HG03280 (cell line): ENCODE measurements around the gene ACKR4.
"Not testable (repeated sequence)": the region's sequence is repeated elsewhere in the genome, so short reads cannot be mapped to it uniquely, and the experiment has no call there.

ENCODE experiments used
- ATAC-seq: cut with Tn5 transposase; IDR thresholded peaks from one replicate; pipeline ENCODE4 v1.9.1; 2021; ENCODE audit warnings: mild to moderate bottlenecking, moderate library complexity; ENCODE audit not compliant: unreplicated experiment

The ACKR4 gene

DNA sequence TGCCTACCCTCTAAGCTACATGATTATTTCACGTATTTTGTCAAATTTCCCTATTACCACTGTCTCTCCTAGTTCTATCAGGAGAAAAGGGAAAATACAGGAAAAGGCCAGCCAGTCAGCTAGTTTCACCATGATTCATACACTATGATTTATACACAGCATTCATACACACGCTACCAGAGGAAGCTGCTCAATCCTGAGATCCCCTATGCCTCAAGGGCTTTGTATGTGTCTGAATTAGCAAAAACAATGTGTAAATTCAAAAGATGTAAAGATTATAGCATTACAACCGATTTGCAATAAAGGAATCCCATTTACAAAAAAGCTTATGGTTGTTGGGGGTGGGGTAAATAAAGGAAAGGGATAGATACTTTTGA lies 3.1 kb upstream of the ACKR4 start:
- no peak for ATAC-seq

DNA sequence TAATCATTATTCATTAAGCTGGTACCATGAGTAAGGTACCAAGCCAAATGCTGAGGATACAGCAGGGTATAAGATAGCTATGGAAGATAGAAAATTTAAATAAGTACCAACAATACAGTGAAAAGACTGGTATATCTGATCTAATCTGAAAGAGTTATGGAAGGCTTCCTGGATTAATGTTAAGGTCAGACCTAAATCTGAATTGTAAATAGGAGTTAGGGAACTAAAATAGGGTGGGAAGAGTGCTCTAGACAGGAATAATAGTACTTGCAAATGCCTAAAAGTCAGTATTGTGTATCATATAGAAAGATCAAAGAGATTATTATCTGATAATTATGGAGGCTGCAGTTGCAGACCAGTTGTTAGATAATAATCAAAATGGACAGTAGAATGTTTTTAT lies 2.6 kb upstream of the ACKR4 start:
- no peak for ATAC-seq

DNA sequence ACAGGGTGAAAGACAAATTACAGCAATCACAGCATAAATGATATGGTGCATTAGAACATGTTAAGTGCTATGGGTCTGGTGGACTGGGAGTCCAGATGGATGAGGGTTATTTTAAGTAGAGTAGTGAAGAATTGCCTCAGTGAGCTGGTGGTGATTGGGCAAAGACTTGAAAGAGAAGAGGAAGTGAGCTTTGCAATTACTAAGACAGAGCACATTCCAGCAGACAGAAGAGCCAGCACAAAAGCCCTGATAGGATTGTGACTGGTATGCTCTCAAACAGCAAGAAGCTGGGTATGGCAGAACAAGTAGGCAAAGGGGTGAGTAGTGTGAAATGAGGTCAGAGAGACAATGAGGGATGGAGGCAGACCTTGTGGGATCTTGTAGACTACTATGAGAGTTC lies 2.1 kb upstream of the ACKR4 start:
- no peak for ATAC-seq

DNA sequence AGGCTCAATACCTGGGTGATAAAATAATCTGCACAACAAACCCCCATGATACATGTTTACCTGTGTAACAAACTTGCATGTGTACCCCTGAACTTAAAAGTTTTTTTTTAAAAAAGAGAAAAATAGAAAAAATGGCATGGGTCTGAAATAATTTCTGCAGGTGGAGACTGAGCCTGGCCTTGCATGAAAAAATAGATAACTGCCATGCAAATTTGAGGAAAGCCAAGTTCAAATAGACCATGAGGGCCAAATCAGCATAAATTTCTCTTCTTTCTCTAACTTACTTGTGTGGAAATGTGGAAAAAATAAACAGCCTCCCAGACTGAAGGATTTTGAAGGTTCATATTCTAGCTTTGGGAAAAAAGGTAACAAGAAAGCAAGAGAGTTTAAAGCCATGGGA lies 744 bp upstream of the ACKR4 start:
- no peak for ATAC-seq

DNA sequence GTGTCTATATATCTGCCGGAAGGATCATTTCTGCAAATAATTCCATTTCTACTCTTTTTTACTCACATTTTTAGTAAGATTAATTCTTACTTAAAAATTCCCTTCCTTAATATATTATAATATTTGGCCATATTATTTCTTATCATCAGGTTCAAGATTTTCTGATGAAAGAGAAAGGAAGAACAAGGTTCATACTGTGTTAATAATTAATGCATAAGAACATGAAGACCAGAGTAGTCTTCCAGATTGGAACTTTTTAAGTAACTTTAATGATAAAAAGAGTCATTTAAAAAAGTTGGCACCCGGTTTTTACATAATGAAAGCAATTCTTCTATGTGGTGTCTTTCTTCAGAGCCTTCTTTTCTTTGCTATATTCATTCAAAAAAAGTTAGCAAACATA lies 590 bp downstream of the ACKR4 start:
- no peak for ATAC-seq

DNA sequence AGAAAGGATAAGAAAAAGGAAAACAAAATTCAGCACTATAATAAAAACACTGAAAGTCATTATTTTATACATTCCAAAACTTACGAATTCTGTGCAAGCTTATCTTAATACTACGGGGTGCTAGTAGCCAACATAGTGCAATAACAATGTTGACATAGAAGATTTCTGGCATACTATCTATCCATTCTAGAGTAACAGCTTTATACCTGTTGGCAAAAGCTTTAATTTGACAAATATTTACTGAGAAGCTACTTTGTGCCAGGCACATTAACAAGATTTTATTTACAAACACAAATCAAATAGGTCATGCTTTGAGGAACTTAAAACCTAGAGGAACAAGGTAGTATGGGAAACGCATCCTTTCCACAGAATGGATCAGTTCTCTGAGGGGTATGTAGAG lies 1.1 kb downstream of the ACKR4 start:
- no peak for ATAC-seq

DNA sequence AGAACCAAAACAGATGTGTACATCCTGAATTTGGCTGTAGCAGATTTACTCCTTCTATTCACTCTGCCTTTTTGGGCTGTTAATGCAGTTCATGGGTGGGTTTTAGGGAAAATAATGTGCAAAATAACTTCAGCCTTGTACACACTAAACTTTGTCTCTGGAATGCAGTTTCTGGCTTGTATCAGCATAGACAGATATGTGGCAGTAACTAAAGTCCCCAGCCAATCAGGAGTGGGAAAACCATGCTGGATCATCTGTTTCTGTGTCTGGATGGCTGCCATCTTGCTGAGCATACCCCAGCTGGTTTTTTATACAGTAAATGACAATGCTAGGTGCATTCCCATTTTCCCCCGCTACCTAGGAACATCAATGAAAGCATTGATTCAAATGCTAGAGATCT lies 3.5 kb downstream of the ACKR4 start:
- not testable (repeated sequence) for ATAC-seq

DNA sequence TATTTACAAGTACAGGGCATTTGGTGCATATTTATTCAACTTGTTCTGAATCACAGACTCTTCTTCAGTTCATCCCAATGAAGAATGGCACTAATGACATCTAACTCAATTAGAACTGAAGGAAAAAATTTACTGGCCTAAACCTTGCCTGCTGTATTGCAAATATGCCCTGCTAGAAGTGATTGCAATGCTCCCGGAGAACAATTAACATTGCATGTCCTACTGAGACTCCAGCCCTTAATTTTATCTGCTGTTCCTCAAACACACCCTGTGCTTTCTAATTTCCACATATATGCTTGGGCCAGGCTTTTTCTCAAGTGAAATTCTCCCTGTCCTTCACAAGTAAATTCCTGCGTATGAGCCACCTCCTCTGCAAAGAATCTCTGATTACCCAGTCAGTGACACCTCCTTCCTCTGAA lies 8.3 kb downstream of the ACKR4 start:
- ATAC-seq, result no peak

DNA sequence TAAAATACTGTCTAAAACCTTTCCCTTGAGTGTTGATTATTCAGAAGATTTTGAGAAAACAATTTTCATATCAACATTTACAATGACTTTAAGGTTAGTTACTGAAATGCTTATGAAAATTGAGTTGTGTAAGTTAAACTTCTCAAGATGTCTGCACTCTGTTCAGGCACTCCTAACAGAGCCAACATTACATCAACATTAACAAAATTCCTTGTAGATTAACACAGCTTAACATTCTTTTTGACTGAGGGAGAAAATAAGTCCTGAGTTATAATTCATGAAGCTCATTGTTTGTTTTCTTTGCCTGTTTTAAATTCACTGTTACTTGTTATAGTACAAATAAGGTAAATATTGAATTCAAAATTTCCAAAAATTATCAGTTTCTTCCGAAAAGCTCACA lies 9.0 kb downstream of the ACKR4 start:
- ATAC-seq, result no peak

DNA sequence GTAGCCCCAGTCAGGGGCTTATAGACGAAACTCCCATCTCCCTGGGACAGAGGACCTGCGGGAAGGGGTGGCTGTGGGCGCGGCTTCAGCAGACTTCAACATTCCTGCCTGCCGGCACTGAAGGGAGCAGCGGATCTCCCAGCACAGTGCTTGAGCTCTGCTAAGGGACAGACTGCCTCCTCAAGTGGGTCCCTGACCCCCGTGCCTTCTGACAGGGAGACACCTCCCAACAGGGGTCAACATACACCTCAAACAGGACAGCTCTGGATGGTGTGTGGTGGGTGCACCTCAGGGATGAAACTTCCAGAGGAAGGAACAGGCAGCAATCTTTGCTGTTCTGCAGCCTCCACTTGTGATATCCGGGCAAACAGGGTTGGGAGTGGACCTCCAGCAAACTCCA lies 9.6 kb downstream of the ACKR4 start:
- ATAC-seq, result not testable (repeated sequence)

DNA sequence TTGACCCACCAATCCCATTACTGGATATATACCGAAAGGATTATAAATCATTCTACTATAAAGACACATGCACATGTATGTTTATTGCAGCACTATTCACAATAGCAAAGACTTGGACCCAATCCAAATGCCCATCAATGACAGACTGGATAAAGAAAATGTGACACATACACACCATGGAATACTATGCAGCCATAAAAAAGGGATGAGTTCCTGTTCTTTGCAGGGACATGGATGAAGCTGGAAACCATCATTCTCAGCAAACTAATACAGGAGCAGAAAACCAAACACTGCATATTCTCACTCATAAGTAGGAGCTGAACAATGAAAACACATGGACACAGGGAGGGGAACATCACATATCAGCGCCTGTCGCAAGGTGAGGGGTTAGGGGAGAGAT lies 18.2 kb downstream of the ACKR4 start:
- ATAC-seq, result not testable (repeated sequence)

DNA sequence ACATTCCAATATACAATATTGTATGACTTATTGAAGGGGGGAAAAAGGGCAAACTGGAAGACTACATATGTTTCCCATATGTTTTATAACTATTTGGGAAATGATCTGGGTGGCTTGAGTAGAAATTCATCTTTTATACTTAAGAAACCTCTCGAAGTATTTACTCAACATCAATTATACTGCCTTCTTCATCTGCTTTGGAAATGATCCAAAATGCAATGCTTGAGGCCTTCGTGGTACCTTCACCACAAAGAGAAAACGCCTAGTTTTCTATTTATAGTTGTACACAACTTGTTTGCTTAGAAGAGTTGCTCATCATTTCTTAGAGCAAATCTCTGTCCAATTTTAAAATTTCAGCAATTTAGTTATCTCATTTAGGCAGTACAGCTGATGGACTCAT lies 18.8 kb downstream of the ACKR4 start:
- ATAC-seq, result no peak

DNA sequence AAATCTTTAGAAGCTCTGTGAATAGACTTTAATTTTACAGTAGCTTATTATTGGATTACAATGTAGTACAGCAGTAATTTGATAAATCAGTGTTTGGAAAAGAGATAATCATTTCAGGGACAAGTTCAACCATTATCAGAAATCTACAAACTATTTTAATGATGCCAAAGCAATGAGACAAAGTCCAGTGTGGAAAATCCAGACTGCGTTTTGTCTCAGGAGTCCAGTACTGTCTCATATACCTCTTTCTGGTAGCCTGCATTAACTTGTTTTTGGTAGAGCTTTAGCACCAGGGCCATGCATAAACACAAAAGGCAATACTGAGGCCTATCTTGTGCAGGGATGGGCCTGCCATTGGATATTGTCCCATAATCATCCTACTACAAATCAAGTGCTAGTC lies 19.7 kb downstream of the ACKR4 start:
- no peak for ATAC-seq

DNA sequence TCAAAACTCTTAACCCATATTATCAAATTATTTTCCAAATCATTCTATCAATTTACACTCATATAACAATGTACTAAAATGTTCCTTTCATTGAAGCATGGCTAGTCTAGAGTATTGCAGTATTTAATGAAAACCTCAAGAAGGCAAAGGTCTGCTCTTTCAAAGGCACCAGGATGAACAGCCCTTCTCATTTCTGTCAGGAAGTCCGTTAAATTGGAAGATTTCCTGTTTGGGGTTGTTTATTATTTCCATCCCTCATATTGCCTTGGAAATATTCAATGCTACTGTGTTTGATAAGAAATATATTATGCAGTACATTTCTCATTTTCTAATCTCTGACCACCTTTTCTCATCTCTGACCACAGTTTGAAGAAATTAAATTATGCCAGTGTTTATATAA lies 25.1 kb downstream of the ACKR4 start:
- no peak for ATAC-seq

DNA sequence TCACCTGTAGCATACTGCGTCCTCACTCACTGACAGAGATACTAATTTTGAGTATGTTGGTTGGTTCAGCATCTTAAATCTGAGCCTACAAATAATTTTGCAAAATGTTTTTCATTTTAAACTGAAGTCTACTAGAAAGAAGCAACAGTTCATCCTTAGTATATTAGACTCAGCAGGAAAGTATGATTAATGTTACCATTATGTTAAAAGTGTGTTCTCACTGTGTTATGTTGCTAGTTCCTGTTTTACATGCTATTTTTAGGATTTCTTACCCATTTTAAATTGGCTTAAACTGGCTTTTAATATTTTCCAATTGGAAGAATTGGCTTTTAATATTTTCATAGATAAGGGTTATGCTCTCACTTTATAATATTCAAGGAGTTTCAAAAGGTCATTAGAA lies 25.7 kb downstream of the ACKR4 start:
- ATAC-seq, result no peak

DNA sequence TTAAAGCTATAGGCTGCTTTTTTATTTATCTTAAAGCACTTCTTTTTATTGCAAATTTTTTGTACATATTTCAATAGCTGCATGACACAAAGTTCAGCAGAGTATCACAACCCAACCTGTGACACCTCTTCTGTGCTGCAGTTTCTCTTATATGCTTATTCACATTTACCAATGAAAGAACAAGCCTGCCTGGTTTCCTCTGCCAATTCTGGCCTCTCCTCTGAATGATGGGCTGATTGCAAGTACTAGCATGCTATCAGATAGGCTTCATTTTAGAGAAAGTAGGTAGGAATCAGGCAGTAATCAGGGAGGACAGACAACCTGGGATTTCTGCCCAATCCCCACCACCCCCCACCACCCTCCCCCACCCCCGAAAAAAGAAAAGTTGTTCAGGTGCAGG lies 26.6 kb downstream of the ACKR4 start:
- no peak for ATAC-seq

DNA sequence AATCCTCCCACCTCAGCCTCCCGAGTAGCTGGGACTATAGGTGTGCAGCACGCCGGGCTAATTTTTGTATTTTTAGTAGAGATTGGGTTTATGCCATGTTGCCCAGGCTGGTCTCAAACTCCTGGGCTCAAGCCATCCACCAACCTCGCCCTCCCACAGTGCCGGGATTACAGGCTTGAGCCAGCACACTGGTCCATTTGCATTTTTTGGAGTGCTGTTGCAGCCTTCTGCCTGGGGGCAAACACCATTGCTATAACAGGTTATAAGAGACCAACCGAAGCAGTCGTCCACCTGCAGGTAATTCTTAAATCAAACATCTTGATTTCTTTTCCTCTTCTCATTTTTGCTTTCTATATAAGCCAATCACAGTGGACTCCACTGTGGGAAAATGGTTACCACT lies 27.7 kb downstream of the ACKR4 start:
- no peak for ATAC-seq

DNA sequence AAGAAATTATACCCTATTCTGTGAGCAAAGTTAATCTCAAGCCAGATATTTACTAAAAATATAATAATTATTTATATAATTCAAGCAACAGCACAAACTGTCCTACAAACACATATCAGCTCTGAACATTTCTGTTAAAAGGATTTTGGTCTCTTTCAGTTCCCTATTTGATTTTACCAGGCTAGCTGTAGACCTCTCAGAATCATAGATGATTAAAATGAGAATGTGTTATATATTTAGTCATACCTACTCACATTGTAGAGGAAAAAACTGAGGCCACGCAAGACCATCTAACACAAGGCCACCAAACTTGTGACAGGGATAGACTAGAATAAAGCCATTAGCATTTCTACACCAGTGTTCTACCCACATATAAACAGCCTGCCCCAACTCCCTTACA lies 28.5 kb downstream of the ACKR4 start:
- ATAC-seq, result no peak

DNA sequence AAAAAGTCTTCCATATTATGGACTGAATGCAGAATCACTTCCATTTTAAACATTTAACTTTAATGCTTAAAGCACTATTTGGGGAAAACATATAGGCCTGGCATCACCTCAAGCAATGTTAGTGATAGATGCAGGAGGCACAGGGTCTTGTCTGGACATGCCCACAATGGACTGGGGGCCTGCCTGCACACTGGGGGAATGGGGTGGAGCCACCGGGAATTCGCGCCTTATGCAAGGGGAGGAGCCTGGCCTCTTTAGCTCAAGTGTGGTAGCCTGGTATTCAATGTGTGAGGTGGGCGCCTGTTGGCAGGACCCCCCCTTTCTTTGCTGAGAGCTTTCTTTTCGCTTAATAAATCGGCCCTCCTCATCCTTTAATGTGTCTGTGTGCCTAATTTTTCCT lies 29.9 kb downstream of the ACKR4 start:
- no peak for ATAC-seq

DNA sequence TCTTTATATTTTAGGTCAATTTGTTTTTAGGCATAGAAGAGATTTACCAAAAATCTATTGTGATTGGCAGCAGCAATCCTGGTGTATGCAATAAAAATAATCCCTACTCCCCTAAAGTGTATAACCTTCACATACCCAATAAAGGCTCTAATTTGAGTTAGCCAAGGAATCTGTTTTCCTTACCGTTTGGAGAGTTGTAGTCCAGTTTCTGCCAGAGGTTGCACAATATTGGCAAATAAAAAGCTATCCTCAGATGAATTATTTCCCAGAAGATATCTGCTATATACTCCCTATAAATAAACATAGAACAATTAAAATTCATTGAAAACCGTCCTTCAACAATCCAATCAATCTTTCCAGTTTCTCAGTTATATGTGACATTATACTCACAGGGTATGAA lies 31.1 kb downstream of the ACKR4 start:
- no peak for ATAC-seq

DNA sequence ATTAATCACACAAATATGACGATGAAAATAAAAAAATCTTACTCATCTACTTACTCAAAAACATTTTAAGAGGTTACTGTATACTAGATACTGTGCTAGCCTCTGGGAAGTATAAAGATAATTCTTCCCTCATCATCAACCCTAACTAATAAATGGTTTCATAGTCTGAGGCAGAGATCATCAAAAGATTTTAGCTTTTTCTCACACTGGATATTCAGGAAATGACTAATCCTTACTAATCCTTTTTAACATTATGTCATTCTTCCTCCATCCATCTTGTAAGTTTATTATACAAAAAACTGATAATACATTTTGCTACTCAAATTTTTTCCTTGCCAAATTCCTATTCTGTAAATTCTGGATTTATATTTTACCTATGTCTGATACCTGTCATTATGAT lies 32.9 kb downstream of the ACKR4 start:
- no peak for ATAC-seq

DNA sequence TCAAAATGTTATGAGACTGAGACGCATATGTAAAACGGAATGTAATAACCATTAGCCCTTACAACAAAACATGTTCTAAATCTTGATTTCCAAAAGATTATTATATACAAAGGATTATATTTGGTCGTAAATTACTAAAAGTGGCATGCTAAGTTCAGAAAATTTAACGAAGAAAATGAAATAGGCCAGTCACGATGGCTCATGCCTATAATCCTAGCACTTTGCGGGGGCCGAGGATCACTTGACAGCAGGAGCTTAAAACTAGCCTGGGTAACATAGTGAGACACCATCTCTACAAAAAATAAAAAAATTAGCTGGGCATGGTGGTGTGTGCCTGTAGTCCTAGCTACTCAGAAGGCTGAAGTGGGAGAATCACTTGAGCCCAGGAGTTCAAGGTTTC lies 33.5 kb downstream of the ACKR4 start:
- ATAC-seq, result no peak

DNA sequence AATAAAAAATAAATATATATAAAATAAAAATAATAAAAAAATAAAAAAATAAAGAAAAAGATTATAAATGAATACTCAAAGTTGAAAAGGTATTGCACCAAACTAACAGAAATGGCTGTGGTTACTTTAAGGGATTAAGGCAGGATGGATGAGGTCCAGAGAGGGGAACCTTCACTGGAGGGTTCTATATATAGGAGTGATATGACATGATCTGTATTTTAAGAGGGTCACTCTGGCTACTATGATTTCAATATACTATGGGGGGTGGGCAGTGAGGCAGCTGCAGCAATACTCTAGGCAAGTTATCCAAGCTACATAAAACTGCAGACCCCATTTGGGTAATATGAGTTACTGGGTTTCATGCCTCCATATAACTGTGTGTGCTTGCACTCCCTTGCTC lies 38.0 kb downstream of the ACKR4 start:
- ATAC-seq, result no peak

DNA sequence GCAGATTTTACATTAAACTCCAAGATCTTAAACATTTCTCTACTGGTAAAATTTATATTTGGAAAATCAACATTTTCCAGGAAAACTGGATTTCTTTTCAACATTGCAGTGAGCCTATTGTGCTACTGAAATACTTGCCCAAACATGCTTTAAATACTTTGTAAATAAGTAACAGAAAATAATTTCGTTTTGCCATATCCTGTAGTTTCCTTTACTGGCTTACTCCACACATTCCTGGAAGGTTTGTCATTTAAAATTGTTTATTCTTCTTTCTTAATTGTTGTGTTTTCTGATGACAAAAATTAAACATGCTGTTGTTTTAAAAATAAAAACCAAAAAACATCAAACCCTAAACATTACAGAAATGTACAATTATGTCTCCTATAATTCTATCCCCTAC lies 40.5 kb downstream of the ACKR4 start:
- no peak for ATAC-seq
